Measurements from ENCODE around the gene IL22.

IL22 gene

GRCh38 chr12:68287106-68287505, 33.7 kb upstream of the IL22 start:
- no peak for TF ChIP-seq CTCF (IDR thresholded peaks at IDR 0.05; ENCODE audit: extremely low read depth, missing control alignments)
- DNase-seq (ENCODE audit: low spot score) = no peak

- DNase-seq (ENCODE audit: low spot score) = no peak
- no peak for TF ChIP-seq CTCF (IDR thresholded peaks at IDR 0.05; ENCODE audit: extremely low read depth, missing control alignments)
Observed at GRCh38 chr12:68286396-68286795, 33.0 kb upstream of the IL22 start.

- TF ChIP-seq CTCF (IDR thresholded peaks at IDR 0.05; ENCODE audit: extremely low read depth, missing control alignments) = no peak
- no peak for DNase-seq (ENCODE audit: low spot score)
Observed at GRCh38 chr12:68285541-68285940, 32.1 kb upstream of the IL22 start.

- TF ChIP-seq CTCF (IDR thresholded peaks at IDR 0.05; ENCODE audit: extremely low read depth, missing control alignments) = no peak
Observed at GRCh38 chr12:68281322-68282077, 28.1 kb upstream of the IL22 start.

GRCh38 chr12:68280240-68280639, 26.8 kb upstream of the IL22 start:
- no peak for TF ChIP-seq CTCF (IDR thresholded peaks at IDR 0.05; ENCODE audit: extremely low read depth, missing control alignments)

More at GRCh38 chr12:68281322-68282077, 28.1 kb upstream of the IL22 start:
- no peak for DNase-seq (ENCODE audit: low spot score)

GRCh38 chr12:68279227-68280054, 26.0 kb upstream of the IL22 start:
- DNase-seq (ENCODE audit: low spot score) = no peak
- TF ChIP-seq CTCF (IDR thresholded peaks at IDR 0.05; ENCODE audit: extremely low read depth, missing control alignments) = no peak

More at GRCh38 chr12:68280240-68280639, 26.8 kb upstream of the IL22 start:
- no peak for DNase-seq (ENCODE audit: low spot score)

- TF ChIP-seq CTCF (IDR thresholded peaks at IDR 0.05; ENCODE audit: extremely low read depth, missing control alignments) = no peak
- no peak for DNase-seq (ENCODE audit: low spot score)
Observed at GRCh38 chr12:68276402-68276930, 23.1 kb upstream of the IL22 start.
